ENCODE data around the gene MANF. TPM values are rescaled to one million over a fixed set of nuclear protein-coding genes. Genes with fewer than 3 reads are reported as not detected.
A peak's percentile ranks its signal among the peaks of the same experiment; 100 is the strongest.

MANF gene
- total and polyA plus RNA-seq, 2 of the 13 experiments (the other 11 are each of a cell fraction or from before 2014, with no cell fraction given): 55.4 to 269 TPM

DNA sequence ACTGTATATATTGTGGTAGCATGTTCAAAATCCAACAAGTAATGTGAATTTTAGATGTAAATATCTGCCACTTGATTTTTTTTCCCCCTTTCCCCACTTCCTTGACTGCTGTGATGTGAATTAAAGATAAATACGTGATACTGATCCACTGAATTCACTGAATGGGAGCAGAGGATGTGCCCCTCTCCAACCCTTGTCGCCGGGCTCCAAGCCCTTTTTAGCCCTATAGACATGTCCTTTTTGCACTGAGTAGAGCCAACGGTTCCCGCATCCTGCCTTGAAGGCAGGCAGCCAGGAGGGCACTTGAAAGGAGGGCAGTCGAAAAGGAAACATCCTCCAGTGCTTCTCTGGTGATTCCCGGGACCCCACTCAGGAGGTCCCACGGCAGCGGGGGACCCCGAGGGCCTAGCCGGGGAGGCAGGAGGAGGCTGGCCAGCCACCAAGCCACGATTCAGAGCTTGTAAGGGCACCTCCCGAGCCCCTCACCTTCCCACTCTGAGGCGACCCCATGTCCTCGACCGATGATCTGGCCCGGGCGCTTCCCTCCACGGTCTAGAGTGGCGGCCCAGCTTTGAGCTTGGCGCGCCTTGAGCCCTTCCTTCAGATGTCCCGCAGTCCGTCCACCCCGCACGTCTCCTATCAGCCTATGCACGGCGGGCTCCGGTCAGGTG is 901 bp upstream of the MANF start (continued):
- TF ChIP-seq, protein P1, sequence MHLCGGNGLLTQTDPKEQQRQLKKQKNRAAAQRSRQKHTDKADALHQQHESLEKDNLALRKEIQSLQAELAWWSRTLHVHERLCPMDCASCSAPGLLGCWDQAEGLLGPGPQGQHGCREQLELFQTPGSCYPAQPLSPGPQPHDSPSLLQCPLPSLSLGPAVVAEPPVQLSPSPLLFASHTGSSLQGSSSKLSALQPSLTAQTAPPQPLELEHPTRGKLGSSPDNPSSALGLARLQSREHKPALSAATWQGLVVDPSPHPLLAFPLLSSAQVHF (CRISPR knock-in tag; IDR thresholded peaks at IDR 0.05): no peak
- TF ChIP-seq, protein P2, sequence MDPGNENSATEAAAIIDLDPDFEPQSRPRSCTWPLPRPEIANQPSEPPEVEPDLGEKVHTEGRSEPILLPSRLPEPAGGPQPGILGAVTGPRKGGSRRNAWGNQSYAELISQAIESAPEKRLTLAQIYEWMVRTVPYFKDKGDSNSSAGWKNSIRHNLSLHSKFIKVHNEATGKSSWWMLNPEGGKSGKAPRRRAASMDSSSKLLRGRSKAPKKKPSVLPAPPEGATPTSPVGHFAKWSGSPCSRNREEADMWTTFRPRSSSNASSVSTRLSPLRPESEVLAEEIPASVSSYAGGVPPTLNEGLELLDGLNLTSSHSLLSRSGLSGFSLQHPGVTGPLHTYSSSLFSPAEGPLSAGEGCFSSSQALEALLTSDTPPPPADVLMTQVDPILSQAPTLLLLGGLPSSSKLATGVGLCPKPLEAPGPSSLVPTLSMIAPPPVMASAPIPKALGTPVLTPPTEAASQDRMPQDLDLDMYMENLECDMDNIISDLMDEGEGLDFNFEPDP (CRISPR knock-in tag; conservative IDR thresholded peaks at IDR 0.05): 0 out of 2 replicates have a peak, but pooled peaks have one; percentile 23
- TF ChIP-seq ZNF83 (CRISPR knock-in tag; IDR thresholded peaks at IDR 0.05; ENCODE audit: borderline replicate concordance) (0 out of 2 replicates have a peak, but pooled peaks have one; percentile 33), GLI4 (CRISPR knock-in tag; IDR thresholded peaks at IDR 0.05; ENCODE audit: borderline replicate concordance) (peak; percentile 73; the same call in 1 of the 2 replicates), XRCC5 (optimal IDR thresholded peaks at IDR 0.05; ENCODE audit: low read length) (peak; percentile 4), SIN3A (IDR thresholded peaks at IDR 0.05; ENCODE audit: borderline replicate concordance, low read depth, low read length) (no peak), GATAD1 (CRISPR knock-in tag; IDR thresholded peaks at IDR 0.05) (no peak)
- TF ChIP-seq, protein P3, sequence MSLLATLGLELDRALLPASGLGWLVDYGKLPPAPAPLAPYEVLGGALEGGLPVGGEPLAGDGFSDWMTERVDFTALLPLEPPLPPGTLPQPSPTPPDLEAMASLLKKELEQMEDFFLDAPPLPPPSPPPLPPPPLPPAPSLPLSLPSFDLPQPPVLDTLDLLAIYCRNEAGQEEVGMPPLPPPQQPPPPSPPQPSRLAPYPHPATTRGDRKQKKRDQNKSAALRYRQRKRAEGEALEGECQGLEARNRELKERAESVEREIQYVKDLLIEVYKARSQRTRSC (CRISPR knock-in tag; IDR thresholded peaks at IDR 0.05; ENCODE audit: low read depth): no peak
- TF ChIP-seq, protein P4, sequence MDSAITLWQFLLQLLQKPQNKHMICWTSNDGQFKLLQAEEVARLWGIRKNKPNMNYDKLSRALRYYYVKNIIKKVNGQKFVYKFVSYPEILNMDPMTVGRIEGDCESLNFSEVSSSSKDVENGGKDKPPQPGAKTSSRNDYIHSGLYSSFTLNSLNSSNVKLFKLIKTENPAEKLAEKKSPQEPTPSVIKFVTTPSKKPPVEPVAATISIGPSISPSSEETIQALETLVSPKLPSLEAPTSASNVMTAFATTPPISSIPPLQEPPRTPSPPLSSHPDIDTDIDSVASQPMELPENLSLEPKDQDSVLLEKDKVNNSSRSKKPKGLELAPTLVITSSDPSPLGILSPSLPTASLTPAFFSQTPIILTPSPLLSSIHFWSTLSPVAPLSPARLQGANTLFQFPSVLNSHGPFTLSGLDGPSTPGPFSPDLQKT (CRISPR knock-in tag; IDR thresholded peaks at IDR 0.05; ENCODE audit: borderline replicate concordance): no peak

All from HepG2 (cell line).